GM20000 (cell line): ENCODE results near the gene EGLN3.

Experiments
- DNase-seq: peaks from one replicate; pipeline ENCODE4 v3.0.0; 2012; ENCODE audit warnings: low spot score
- TF ChIP-seq, protein P1 (sequence below): IDR thresholded peaks from 2 replicates; pipeline ENCODE4 v1.5.1; 2012; ENCODE audit warnings: mild to moderate bottlenecking, control low read depth; ENCODE audit errors: extremely low read depth, missing control alignments

The EGLN3 gene

DNA sequence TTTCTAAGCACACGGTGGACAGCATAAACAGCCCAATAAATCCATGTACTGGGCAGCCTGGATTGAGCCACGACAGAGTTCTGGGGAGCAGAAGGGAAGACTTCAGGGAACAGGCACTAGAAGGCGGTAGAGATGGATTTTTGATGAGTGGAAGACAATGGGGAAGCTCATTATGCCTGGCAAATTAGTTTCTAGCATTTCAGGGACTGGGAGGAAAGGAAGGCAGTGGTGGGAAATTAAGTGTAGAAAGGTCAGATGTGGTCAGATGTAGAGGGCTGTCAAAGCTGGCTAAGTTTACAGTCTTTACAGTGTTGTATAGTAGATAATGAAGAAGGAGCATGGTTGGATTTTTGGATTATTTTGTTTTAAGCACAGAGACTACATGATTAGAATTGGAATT is 9.2 kb downstream of the EGLN3 start:
- TF ChIP-seq, protein P1, sequence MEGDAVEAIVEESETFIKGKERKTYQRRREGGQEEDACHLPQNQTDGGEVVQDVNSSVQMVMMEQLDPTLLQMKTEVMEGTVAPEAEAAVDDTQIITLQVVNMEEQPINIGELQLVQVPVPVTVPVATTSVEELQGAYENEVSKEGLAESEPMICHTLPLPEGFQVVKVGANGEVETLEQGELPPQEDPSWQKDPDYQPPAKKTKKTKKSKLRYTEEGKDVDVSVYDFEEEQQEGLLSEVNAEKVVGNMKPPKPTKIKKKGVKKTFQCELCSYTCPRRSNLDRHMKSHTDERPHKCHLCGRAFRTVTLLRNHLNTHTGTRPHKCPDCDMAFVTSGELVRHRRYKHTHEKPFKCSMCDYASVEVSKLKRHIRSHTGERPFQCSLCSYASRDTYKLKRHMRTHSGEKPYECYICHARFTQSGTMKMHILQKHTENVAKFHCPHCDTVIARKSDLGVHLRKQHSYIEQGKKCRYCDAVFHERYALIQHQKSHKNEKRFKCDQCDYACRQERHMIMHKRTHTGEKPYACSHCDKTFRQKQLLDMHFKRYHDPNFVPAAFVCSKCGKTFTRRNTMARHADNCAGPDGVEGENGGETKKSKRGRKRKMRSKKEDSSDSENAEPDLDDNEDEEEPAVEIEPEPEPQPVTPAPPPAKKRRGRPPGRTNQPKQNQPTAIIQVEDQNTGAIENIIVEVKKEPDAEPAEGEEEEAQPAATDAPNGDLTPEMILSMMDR: no peak
- no peak for DNase-seq

- TF ChIP-seq, protein P1: no peak
Measured at GRCh38 chr14:33940561-33941011, 10.3 kb downstream of the EGLN3 start.

GRCh38 chr14:33938131-33938949 is 12.5 kb downstream of the EGLN3 start:
- no peak for DNase-seq
- TF ChIP-seq, protein P1: no peak

More at GRCh38 chr14:33940561-33941011, 10.3 kb downstream of the EGLN3 start:
- DNase-seq: no peak

GRCh38 chr14:33936391-33936790 is 14.5 kb downstream of the EGLN3 start:
- TF ChIP-seq, protein P1: no peak
- DNase-seq: no peak

- TF ChIP-seq, protein P1: no peak
- no peak for DNase-seq
Measured at GRCh38 chr14:33934938-33935337, 15.9 kb downstream of the EGLN3 start.

DNA sequence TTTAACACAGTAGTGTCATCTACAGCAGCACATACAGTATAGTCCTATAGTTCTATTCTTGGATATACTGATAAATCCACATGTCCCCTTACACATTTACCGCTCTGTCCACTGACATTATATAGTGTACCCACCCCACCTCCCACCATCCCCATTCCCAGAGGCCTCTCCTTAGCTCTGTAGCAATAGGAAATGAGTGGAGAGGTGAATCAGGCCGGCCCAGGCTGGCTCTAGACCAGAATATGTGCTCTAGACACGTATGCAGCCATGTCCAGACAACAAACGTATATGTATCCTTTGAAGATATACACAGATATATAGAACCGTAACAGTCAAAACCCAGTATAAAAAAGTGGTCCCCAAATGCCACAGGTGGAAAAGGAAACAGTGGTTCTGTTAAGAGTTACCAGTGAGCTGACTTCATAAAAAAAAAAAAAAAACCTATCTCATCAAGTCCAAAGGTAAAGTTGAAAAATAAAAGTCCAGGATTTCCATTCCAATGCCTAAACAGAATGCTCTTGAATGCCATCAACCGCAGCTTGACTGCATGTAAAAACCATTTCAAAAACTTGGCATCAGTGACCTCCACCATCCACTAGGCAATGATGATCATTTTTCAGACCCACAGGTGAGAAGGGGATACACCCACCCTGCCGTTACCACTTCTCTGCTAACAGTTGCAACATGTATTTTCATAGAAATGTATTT is 16.7 kb downstream of the EGLN3 start:
- DNase-seq: no peak
- TF ChIP-seq, protein P1: no peak

DNA sequence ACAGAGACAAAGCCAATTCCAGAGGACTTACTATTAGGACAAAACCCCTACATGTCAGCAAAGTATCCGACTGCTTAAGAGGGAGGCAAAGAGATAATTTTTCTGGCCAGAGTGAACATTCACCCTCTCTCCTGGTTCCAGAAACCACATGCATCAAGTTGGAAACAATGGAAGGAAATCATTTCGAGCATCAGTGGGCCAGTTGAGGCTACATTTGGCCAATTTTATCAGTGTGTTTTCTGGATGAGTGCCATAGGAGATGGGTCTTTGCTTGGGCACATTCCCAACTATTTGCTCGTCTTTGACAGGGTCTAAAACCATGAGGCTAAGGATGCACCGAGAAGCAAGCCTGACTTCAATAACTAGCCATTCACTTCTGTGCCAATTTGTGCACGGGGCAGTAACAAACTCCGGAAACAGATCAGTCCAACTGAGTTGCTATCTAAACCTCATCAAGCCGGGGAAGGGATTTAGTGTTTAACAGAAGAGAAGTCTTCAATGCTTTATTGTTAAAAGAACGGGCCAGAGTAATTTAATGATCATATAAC is 17.4 kb downstream of the EGLN3 start:
- DNase-seq: no peak
- TF ChIP-seq, protein P1: no peak
